NAMALWA (cell line): ENCODE results near the gene TDRD10.
A peak's percentile ranks its signal among the peaks of the same experiment; 100 is the strongest.

Experiments used
- DNase-seq: peaks from one replicate; pipeline ENCODE4 v3.0.0-alpha.2; 2015; ENCODE audit warnings: low spot score

Gene TDRD10

DNA sequence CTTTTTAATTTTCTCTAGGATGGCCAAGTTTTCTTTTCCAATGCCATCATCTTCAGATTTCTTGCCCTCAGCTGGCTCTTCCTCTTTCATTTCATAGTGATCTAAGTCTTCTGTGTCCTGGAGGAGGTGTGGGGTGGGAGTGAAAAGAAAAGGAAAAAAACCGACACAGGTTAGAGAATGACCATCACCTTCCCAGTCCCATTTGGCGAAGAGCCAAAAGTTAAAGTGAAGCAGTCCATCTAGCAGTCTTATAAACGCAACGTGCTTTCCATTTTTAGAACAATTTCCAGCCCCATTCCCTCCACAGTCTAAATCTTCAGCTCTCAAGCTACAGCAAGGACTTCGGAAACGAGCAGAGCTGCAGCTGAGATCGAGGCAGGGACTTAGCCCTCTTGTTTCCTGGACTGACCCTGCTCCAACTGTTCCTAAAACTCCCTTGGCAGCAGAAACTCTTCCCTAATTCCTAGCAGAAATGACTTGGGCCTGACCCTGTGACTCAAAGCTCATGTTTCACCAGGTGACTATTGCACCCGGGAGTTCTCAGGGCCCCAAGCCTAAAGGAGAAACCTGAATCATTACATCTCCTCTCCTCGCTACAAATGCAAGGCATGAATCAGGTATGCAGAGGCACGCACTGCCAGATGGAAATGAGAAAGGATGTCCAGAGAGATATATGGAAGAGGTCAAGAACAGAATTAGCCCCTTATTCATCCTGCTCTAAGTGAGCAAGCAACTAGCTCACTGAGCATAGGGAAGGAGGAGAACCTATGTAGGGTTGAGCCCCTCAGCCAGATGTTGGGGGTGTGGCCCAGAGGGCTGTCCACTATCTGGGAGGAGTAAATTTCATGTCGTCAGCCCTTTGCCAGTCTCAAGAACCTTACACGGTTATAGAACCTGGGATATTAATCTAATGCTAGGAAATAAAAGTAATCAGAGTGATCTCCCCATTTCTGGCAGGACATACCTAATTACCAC lies 51.3 kb downstream of the TDRD10 start:
- DNase-seq, result no peak

GRCh38 chr1:154556422-154556821 lies 54.4 kb downstream of the TDRD10 start:
- no peak for DNase-seq

DNA sequence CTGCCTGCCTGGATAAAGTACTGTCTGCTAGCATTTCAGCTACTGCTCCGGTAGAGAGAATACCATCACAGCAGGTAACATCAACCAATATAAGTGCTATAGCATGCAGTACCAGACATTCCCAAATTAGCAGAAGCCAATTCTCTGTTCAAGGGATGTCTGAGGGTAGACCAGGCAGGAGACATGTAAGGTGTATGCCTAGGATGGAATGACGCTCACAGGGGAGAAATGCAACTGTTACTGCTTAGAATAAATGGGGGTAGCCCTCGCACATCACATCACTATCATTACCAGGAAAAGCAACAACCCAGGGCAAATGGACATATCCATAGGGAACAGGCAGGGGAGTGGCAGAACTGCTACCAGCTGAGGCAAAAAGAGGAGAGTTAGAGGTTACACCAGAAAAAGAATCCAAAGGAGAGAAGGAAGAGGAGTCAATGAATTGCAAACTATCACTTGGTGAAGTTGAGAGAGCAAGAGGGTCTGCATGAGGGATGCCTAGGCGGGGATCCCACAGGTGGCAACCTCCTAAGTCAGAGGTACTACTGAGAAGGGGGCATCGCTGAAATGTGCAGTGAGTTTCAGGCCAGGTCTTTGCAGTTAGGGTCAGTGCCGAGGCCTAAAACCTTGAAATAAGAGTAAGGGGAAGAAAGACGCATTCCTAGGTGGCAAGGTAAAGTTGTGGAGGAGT lies 55.4 kb downstream of the TDRD10 start:
- DNase-seq, result no peak

- peak; percentile 58 for DNase-seq
Observed at GRCh38 chr1:154557939-154558719, 56.1 kb downstream of the TDRD10 start, which contains the start of gene UBE2Q1. TSS of gene UBE2Q1 (minus strand) at chr1:154558662. CDS start at chr1:154558553, 109 bp downstream.

DNA sequence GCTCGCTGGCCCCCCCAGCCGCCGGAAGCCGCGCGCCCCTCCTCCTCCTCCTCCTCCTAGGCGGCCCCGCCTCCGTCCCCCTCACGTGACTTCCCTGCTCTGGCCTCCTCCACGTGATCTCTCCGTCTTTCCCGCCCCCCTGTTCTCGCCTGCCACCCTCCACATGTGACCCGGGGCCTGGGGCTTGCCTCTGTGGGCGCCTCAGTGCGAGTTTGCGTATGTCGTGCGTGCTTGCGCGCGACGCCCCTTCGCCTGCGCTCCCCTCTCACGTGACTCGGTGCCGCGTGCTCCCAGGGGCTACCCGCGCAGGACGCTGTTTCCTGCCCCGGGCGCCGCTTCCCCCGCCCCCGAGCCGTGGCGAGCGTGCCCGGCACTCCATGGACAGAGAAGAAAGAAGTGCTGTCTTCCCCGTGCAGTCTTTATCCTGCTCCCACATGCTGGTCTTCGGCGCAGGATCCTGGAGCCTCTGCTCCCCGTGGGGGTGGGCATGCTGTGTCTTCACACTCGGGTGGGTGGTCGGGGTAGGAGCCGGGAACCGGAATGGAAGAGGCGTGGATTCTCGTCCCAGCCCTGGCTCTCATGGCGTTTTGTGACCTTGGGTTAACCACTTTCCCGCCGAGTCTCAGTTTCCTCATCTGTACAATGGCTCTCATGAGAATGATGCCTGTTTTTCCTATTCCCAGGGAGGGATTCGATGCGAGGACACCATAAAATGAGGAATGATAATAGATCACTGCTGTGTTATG lies 56.9 kb downstream of the TDRD10 start:
- DNase-seq, result peak; percentile 100

DNA sequence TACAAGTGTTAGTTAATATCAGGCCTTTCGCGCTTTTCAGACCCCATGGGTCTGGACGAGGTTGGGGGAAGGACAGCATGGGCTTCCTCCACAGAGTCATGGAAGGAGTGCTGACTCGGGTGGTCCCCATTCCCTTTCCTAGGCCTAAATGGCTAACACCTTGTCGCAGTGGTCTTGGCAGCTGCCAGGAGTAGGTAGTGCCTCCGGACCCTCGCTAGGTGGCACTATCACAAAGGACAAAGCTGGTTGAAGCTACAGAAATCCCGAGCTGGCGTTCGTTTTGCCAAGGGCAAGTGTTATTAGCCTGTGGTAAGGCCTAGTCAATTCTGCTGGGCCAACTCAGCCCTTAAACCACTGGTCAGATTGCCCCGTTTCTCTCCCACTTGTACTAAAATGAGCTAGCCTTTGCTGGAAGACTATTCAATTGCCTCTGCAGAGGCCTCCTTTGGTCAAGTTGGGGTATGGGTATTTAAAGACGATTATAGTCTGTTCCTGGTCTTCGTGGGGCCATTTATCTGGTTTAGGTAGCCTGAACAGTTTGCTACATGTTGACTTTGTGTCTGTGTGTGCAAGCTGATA lies 57.5 kb downstream of the TDRD10 start:
- DNase-seq, result peak; percentile 97

DNA sequence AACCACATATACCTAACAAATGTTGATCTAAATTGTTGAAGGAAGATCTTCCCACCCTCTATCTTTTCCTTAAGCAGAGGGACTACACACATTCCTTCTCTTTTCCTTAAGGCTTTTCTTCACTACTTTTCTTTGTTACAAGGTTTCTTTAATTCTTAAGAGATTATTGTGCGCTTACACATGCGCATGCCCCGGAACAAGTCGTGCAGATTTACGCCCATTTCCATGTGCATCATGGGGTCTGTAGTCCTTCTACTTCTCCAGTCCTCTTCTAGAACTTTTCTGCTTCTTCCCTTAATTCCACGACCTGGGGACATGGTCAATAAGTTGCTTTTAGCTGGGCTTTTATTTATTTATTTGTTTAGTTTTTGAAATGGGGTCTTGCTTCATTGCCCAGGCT lies 63.9 kb downstream of the TDRD10 start:
- no peak for DNase-seq

- DNase-seq, result peak; percentile 77
Observed at GRCh38 chr1:154567386-154568156, 65.6 kb downstream of the TDRD10 start, which contains the start of gene CHRNB2. TSS of gene CHRNB2 (plus strand) at chr1:154567778. CDS start at chr1:154568045, 267 bp downstream.

DNA sequence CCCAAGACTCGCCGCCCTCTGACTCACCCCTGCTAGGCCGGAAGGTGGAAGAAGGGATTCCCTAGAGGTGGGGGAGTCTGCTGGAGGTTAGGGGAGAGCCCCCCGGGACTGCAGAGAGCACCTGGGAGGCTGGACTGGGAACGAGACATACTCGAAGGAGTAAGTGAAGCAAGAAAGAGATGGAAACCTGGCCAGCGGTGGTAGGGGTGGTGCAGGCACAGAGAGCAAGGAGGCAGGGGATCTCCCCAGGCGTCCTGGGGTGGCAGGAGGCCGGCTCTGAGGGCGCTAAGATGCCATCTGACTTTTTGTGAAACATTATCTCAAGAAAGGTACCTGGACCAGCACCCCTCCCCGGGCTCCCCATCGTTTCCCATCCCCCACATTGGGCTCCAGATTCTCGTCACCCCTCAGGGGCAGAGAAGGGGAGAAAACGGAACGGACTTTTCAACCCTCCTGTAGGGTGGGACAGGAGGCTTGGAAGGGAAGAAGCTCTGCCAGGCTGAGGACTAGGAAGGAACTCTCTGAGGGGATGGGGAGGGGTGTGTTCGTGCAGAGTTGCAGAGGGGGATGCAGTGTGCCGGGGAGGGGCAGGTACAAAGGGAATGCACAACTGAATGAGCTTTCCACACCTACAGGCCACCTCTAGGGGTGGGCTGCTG lies 66.3 kb downstream of the TDRD10 start:
- no peak for DNase-seq

GRCh38 chr1:154571244-154571963 lies 69.4 kb downstream of the TDRD10 start:
- DNase-seq, result no peak

- DNase-seq, result no peak
Observed at GRCh38 chr1:154571964-154572288, 69.9 kb downstream of the TDRD10 start.

GRCh38 chr1:154572468-154573167 lies 70.6 kb downstream of the TDRD10 start:
- DNase-seq, result no peak

- no peak for DNase-seq
Observed at GRCh38 chr1:154573168-154573510, 71.1 kb downstream of the TDRD10 start.

- peak; percentile 96 for DNase-seq
Observed at GRCh38 chr1:154574716-154575115, 72.7 kb downstream of the TDRD10 start.

GRCh38 chr1:154575147-154575927 lies 73.3 kb downstream of the TDRD10 start:
- no peak for DNase-seq

DNA sequence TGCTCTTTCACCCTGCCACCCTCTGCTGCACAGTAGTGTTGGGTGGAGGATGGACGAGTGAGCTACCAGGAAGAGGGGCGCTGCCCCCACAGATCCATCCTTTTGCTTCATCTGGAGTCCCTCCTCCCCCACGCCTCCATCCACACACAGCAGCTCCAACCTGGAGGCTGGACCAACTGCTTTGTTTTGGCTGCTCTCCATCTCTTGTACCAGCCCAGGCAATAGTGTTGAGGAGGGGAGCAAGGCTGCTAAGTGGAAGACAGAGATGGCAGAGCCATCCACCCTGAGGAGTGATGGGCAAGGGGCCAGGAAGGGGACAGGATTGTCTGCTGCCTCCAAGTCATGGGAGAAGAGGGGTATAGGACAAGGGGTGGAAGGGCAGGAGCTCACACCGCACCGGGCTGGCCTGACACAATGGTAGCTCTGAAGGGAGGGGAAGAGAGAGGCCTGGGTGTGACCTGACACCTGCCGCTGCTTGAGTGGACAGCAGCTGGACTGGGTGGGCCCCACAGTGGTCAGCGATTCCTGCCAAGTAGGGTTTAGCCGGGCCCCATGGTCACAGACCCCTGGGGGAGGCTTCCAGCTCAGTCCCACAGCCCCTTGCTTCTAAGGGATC lies 74.0 kb downstream of the TDRD10 start:
- no peak for DNase-seq

DNA sequence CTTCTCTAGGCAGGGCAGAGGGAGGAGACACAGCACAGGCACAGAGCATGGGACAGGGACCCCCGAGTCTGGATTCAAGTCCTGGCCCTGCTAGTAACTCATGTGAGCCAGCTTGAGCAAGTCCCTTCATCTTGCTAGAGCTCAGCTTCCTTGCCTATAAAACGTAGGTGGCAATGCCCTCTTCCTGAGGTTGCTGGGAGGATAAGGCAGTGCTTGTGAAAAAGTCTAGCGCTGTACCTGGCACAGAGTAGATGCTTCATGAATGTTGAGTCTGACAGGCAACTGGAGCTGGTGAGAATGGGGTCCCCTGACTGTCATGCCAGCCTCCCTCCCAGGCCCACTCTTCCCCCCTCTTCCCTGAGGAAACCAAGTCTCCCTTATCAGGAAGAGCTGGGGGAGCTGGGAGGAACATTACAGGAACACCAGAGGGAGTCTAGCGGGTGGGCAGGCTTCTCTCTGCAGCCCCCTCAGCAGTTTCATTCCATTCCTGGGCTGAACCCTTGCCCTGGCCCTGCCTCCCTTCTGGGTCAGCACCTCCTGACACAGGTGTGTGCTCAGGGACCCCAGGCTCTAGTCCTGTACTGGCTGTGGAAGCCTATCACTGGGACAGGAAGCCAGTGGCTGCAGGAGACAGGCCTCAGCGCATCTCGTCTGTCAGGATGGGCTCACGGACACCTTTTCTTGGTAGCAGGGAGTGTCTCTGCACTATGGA lies 75.5 kb downstream of the TDRD10 start:
- DNase-seq, result no peak
